GM18498 (cell line): Measurements from ENCODE around the gene TRPC6.
"Not testable (repeated sequence)": the region's sequence is repeated elsewhere in the genome, so short reads cannot be mapped to it uniquely, and the experiment has no call there.

Experiments used
- ATAC-seq: cut with Tn5 transposase; IDR thresholded peaks from one replicate; pipeline ENCODE4 v1.9.1; 2021; ENCODE audit warnings: mild to moderate bottlenecking, moderate library complexity; ENCODE audit not compliant: unreplicated experiment

The TRPC6 gene

DNA sequence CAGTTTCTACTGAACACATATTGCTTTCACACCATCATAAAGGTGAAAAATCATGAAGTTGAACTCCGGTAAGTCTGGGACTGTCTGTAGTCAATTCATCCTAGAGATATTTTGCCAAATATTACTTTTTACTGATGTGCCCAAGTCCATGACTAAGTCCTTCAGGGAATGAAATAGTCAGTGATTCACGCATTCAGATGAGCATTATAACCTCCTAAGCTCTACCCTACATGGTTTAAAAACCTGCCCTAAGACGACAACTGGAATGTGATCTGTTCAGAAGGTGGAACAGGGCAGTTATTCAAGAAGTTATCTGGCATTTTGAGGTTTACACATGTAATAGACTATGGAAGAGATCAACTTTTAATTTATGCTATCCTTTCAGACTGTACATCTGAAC lies 125.6 kb downstream of the TRPC6 start:
- no peak for ATAC-seq

DNA sequence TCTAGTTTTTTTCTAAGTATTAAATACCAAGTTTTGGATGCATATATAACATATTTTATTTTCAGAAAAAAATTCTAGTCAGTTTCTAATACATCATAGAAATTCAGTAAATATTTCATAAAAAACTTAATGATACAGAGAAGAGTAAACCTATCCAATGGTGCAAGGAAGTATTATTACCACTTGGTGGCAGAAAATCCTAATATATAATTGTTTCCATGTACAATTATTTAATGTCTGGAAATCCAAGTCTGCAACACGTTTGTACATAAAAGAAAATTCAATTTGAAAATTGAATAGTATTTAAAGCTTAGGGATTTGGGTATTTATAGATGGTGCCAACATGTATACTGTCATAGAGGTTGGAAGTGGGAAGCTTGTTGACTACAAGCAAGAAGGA lies 127.0 kb downstream of the TRPC6 start:
- no peak for ATAC-seq

DNA sequence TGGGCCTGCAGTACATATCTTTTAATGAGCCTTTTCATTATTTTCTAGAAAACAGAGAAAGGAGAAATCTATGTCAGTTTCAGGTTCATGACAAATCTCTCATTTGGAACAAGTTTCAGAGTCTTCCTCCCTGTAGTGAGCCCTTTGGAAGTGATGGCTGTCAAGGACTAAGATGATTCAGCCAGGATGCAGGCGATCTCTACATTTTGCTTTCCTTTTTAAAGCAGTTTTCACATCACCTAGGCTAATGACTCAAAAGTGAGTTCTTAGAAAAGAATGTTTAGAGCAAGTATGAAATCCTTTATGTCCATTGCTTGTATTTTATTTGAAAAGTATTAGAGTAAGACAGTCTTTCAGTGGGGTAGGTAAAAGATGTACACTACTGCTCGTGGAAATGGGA lies 130.1 kb downstream of the TRPC6 start:
- ATAC-seq: no peak

DNA sequence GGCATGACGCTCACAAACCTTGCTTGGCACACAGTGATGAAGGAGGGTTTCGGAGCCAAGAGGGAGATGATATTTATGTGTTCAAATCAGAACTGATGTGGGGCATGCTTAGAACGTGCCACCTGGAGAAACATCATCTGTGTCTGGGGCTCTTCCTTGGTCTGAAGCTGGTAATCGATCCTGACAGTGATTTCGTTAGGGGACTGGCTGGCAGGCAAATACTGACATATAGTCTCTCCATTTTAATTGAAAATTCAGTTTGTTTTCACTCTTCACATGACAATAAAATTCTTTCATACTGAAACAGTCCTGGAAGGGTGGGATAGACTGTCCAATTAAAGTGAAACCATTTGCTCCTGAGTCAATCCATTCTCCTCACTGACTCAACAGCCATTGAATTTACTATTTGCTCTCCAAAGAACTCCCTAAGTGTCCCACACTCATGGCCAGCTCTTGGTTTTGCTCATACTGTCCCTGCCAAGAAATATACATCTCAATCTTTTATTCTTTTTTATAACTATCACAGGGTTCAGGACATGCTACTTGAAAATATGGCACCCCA lies 134.8 kb downstream of the TRPC6 start:
- ATAC-seq: no peak

DNA sequence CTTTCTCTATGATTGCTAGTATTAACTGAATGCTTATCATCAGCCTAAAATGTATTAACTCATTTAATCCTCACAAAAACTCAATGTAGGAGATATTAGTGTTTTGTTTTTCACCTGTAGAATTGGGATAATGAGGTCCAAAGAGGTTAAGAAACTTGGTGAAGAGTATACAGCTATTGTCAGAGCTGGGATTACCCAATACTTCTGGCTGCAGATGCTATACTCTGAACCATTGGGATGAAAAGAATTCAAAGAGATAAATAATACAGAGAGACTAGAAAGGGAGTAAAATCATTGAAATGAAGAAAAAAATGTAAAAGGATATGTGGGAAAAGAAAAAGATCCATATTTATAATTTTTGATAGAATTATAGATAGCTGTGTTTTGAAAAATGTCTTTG lies 137.1 kb downstream of the TRPC6 start:
- no peak for ATAC-seq

DNA sequence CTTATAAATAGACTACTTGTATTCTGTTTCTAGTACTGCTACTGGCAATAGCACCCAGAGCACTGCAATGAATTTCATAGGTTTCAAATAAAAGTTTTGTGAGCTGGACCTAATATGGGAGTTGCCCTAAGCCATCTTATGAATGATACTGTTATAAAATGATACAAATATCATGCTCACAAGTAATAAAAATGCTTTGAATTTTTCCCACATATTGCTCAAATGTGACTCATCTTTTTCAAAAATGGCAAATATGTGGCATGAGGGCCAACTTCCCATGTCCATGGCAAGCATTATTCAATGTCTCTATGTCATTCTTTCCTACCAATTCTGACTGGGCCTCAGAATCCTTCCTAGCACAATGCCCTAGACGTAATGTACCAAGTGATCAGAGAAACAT lies 137.6 kb downstream of the TRPC6 start:
- ATAC-seq: no peak

DNA sequence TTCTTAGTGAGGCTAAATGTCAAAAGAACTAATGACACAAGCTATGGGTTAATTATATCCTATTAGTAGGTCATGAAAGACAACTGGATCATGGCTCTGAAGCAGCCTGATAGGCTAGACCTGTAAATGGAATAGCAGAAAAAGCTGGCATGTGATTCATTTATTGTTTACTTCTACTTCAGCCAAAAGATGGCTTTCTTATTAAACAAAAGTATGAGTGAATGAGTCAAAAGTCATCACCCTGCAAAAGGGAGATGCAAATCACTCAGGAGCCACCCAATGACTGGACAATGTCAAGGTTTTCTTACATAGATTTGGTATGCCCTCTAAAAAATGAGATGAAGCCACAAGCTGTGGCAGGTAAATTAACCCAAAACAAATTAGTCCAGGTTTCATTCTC lies 138.0 kb downstream of the TRPC6 start:
- no peak for ATAC-seq

DNA sequence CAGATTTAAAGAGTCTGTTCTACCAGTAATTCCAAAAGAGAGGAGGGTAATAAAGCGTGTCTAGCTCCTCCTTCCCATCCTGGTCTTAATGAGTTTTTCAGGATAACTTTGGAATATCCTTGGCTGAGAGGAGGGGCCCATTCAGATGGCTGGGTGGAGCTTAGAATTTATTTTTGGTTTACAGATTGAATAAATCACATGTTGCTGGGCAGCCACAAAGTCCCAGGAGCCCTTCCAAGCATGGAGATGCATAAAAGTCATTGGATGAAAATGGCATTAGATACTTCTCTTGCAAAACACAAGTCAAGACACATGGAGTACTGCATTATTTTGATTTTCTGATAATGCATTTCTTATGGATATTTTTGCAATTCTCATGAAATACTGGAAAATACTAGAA lies 139.0 kb downstream of the TRPC6 start:
- no peak for ATAC-seq

DNA sequence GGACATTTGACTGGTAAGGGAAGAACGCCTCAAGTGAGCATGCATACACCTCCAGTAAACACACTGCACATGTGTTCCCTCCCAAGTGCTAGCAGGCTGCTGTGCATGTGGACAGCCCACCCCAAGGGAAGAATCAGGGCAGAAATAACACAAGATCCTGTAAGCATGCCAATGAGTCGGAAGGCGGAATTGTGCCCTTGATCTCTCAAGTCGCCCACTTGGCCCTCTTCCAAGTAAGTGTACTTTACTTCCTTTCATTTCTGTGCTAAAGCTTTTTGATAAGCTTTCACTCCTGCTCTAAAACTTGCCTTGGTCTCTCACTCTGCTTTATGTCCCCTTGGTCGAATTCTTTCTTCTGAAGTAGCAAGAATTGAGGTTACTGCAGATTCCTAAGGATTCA lies 139.6 kb downstream of the TRPC6 start:
- ATAC-seq: no peak

DNA sequence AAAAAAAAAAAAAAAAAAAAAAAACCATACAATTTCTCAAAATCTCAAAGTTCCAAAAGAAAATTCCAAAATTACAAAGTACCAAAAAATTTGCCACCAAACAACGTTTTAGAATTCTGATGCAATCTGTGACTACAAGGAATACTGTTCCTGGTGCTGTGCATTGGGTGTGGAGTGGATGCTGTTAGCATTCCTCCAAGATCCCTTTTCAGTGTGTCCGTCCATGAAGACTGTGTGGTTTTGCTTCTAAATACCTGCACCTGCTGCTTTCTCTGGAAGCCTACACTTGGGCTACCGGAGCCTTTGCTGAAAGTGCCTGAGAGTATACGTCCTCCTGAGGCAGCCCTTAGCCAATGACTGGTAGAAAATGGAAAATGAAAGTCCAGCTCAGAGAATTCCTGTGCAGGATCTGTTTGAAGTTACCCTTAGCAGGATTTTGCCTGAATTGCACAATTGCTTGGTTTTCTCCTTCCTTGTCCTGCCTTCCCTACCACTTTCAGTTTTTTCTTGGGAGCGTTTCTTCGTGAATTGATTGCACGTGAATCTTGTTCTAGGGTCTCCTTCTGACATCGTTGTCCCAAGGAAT lies 140.8 kb downstream of the TRPC6 start:
- no peak for ATAC-seq

DNA sequence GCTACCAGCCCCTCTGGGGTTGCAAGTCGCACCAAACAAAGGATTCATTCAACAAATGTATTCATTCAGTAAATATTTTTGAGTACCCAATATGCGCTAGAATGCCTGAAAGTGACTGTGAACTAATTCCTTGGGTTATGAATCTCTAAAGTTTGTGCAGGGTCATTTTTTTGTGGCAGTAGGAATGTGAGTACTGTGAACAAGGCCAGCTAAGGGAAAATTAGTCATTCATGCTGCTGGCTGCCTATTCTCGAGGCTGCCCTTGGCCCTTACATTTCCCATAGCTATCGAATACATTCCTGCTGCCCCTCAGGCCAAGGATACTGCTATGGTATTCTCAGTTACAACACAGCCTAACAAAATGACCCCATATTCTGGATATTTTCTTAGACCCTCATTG lies 141.6 kb downstream of the TRPC6 start:
- no peak for ATAC-seq

DNA sequence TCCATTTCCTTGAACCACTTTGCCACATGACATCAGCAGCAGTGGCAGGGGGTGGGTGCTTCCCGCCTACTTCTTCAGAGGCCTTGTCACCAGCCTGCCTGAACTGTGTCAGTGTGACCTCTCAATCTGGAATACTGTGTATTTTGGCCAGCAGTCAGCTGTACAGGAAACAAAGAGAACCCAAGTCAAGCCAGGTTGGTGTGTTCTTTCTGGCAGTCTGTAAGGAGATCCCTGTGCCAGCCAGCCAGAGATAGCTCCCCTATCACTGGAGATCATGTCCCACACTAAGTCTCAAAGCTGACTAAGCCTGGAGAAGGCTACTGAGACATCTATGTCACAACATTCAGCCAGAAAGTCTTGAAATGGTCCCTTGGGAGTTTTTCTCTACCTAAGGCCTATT lies 142.1 kb downstream of the TRPC6 start:
- ATAC-seq: no peak

DNA sequence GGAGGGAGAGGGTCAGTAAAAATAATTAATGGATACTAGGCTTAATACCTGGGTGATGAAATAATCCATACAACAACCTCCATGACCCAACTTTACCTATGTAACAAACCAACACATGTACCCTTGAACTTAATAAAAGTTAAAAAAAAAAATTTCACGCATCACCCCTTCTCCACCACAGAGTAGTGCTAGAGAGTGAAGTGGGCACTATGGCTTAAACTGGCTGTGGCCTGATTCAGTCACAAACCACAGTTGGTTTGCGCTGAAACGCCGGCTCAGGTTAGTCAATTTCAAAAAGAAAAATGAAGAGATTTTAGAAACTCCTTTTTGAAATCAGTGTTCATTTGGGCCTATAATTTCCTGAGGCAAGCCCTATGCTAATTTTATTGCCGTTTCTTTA lies 144.3 kb downstream of the TRPC6 start:
- ATAC-seq: no peak

DNA sequence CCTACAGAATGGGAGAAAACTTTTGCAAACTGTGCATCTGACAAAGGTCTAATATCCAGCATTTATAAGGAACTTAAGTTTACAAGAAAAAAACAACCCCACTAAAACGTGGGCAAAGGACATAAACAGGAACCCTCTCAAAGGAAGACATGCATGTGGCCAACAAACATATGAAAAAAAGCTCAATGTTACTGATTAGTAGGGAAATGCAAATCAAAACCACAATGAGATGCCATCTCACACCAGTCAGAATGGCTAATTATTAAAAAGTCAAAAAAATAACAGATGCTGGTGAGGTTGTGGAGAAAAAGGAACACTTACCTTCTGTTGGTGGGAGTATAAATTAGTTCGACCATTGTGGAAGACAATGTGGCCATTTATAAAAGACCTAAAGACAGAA lies 145.1 kb downstream of the TRPC6 start:
- ATAC-seq: not testable (repeated sequence)

DNA sequence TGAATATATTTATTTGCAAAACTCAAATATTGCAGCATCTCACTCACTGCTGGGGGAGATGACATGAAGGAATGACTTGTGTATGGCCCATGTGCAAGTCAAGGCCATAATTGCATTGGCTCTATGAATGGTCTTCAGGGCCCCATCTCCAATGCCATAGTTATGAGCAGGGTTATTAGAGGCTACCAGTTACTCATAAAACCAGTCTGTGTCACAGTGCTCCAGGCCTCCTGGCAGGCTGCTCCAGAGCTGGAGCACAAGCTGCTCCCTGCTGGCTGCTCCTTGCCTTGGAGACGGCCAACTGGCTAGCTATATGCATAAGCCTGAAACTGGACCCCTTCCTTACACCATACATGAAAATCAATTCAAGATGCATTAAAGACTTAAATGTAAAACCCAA lies 145.7 kb downstream of the TRPC6 start:
- no peak for ATAC-seq

DNA sequence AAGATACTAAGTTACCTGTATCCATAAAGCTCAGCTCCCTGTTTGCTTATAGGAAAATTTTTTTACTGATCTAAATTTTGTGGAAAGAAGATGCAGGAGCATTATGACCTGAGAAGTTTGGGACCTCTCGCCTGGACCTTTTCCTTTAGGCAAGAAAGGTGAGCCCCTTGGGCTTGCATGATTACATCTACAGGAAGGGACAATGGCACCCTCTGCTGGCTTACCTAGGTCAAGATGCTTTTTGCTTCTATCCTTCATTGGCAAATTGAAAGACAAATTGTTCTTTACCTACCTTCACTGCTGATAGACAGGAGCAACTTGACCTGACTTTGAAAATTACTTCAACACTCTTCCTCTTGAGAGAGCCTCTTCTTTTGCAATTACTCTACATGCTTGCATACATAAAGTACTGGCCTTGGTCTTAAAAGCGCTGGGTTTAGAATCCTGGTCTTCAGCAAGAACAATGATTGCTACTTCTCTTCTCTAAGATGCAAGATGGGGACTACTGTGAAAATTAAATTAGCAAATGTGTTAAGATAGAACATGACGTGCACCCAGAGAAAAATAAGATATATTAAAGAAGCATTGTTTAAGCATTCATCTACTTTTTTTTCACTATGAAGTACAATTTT lies 147.2 kb downstream of the TRPC6 start:
- ATAC-seq: peak; percentile 71

DNA sequence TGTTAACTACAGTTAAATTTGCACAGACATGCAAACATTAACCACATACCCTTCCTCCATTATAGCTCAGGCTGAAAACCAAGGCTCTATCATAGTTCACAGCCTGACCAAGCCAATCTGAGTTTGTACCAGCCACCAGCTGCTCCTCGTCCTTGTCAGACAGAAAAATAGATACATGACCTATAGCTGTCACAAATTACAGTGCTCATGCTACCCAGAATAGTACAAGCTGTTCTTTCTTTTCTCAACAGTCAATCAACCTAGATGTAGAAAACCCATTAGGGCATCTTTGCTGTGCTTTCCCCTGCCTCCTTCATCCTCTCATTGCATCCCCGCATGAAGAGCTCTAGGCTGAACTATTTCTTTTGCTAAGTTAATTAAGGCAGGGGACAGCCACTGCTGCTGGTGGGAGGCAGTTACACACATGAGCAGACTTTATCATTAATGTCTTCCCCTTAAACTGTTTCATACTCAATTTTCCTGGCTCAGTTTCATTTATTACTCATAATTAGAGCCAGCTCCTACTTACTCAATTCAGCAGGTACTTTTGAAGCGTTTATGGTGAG lies 148.3 kb downstream of the TRPC6 start:
- ATAC-seq: no peak

DNA sequence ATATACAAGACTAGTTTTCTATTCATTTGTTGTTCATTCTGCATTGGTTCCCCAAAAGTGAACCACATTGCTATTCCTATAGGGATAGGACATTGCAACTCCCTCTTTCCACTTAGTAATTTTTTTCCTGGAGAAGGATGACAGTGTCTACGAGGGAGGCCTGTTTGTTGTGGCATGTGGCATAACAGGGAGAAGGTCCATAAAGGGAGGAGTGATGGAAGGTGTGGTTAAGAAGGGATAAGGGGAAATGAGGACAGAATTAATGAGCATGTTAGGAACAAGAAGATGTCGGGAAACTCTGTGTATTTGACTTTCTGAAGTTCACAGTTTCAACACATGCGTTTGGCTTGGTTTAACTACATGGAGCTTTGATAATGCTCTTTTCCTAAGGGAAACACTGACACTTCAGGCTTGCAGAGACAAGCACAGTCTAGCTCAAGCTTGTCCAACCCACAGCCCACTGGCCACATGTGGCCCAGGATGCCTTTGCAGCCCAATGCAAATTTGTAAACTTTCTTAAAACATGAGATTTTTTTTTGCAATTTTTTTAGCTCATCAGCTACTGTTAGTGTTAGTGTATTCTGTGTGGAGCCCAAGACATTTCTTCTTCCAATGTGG lies 149.7 kb downstream of the TRPC6 start:
- ATAC-seq: no peak

DNA sequence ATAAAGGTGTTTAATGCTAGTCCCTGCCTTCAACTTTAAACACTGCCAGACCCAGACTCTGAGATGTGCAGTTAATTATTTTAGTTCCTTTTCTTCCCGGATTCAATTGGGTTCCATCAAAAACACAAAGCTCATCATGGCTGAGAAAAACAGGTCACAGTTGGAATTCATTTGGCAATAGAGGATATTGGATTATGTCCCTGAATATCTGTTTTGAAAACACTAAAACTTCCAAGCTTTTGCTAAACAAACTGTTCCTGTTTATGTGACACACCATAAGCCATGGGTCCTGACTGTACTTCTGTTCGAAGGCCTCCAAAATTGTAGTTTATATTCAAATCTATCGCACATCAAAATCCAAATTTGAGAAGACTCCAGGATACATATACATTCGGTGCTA lies 150.7 kb downstream of the TRPC6 start:
- no peak for ATAC-seq

DNA sequence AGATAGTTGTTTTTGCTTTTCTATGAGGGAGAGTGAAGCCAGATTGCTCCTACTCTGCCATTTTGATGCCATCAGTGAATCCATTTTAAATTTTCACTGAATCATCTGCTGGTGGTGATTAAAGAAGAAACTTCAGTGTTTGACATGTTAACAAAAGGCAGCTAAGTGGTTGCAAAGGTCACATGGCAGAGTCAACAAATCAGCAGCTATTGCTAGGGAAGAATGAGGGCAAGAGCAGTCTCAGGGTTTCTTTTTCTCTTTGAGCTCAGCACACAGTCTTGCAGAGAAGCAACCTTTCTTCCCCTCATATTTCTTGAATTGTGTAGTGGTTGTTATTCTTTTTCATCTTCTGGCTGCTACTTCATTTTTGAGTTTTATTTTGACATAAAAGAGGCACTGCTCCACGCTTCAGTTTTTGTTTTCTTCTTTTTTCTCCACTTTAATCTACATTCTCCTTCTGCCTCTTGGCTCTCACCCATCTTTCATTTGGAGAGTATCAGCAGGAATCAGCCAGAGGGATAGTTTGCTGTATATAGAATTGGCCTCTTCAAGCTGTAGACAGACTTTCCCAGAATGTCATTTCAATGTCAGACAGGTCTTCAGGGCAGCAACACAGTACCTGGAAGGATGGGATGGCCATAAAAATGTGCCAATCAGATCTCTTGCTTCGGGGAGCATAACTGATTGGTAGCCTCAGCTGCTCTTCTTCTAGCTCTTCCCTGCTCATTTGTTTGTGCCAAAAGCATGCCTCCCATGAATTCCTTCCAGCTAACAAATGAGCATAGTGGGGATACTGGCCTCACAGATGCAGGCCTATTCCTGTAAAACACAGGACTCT lies 153.9 kb downstream of the TRPC6 start:
- no peak for ATAC-seq

DNA sequence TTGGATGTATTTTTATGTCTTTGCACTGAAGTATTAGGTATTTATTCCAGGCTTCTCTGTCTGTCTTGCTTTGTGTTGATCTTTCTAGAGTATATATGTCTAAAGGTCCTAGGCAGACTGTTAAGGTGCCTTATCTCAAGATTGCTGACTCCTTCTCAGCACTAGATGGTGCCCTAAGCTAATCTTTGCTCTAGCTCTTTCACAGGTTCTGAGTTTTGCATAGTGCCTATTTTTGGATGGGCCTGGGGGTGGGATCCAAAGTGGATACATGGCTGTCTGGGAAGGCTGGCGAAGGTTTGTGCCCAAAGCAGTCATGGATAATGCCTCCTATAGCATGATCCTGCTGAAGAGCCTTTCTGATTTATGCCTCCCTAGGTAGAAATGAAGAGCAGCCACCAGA lies 154.9 kb downstream of the TRPC6 start:
- ATAC-seq: peak; percentile 66
